CD4-positive, alpha-beta T cell (primary cell): ENCODE data around the gene MAP4K3. TPM values are rescaled to one million over a fixed set of nuclear protein-coding genes. Genes with fewer than 3 reads are reported as not detected.

Source experiments
- ATAC-seq: fragments of 200-7000 bp; cut with Tn5 transposase; one replicate; pipeline ENCODE4 v1.10.0; 2022; ENCODE audit warnings: mild to moderate bottlenecking; ENCODE audit not compliant: poor library complexity
- CTCF ChIA-PET: fragments of 350-600 bp; sonication (Branson Sonifier 250); formaldehyde crosslinking; loops from one replicate; lab custom pipeline; 2021; ENCODE audit warnings: antibody characterized with exemption, inconsistent platforms; lab: Charles Lee
- POLR2A ChIA-PET: fragments of 350-600 bp; sonication (Branson Sonifier 250); formaldehyde crosslinking; loops from one replicate; lab custom pipeline; 2021; ENCODE audit warnings: antibody characterized with exemption, inconsistent platforms; lab: Charles Lee
- DNase-seq, 14 experiments: peaks; one replicate each; pipeline ENCODE4 v3.0.0-alpha.2; 2013 to 2020; ENCODE audit warnings: mixed read lengths in 2 of 14
- H3K27ac ChIP-seq, 2 donors: one replicate each; pipeline versions ENCODE4 v1.5.1 to v1.7.0; 2013; ENCODE audit warnings: low read length in 2 of 2, low read depth in 1 of 2, mild to moderate bottlenecking in 1 of 2
- H3K27me3 ChIP-seq, 2 experiments: 1 replicate in 1 of 2; 2 replicates in 1 of 2; pipeline versions ENCODE4 v1.6.1 to v1.7.0; 2013; ENCODE audit warnings: low read length in 2 of 2, control low read depth in 1 of 2, mild to moderate bottlenecking in 1 of 2, moderate library complexity in 1 of 2; ENCODE audit not compliant: insufficient read depth in 2 of 2, control insufficient read depth in 1 of 2
- H3K36me3 ChIP-seq: one replicate; pipeline ENCODE4 v1.6.1; 2013; ENCODE audit warnings: low read length, control low read depth; ENCODE audit not compliant: insufficient read depth
- H3K4me1 ChIP-seq: one replicate; pipeline ENCODE4 v1.6.1; 2013; ENCODE audit warnings: low read length, control low read depth; ENCODE audit not compliant: insufficient read depth
- H3K4me3 ChIP-seq: one replicate; pipeline ENCODE4 v1.5.1; 2013; ENCODE audit warnings: mild to moderate bottlenecking, low read length, moderate library complexity
- H3K9me3 ChIP-seq, 2 experiments: 1 replicate in 1 of 2; 2 replicates in 1 of 2; pipeline versions ENCODE4 v1.6.1 to v1.7.0; 2013; ENCODE audit warnings: low read length in 2 of 2, mild to moderate bottlenecking in 2 of 2, control low read depth in 1 of 2, moderate library complexity in 1 of 2; ENCODE audit not compliant: control insufficient read depth in 1 of 2, insufficient read depth in 1 of 2
- H3K27ac Mint-ChIP-seq: one replicate; pipeline ENCODE4 v1.8.0; 2020; ENCODE audit warnings: mixed read lengths
- H3K27me3 Mint-ChIP-seq: one replicate; pipeline ENCODE4 v1.8.0; 2021; ENCODE audit warnings: mixed read lengths
- H3K36me3 Mint-ChIP-seq: one replicate; pipeline ENCODE4 v1.8.0; 2021; ENCODE audit warnings: low read depth, mixed read lengths
- H3K4me1 Mint-ChIP-seq: one replicate; pipeline ENCODE4 v1.8.0; 2021; ENCODE audit warnings: low read depth, mixed read lengths
- H3K4me3 Mint-ChIP-seq: one replicate; pipeline ENCODE4 v1.8.0; 2020; ENCODE audit warnings: mild to moderate bottlenecking, mixed read lengths
- H3K9me3 Mint-ChIP-seq: one replicate; pipeline ENCODE4 v1.8.0; 2020; ENCODE audit warnings: mixed read lengths
- CTCF ChIP-seq: fragments of 200-600 bp; IDR thresholded peaks from one replicate; pipeline ENCODE4 v1.8.0; 2022; ENCODE audit warnings: antibody characterized with exemption, mild to moderate bottlenecking
- intact Hi-C, 2 experiments: fragments of 100-400 bp; cut with DNase I in 1 of 2; cut with micrococcal nuclease in 1 of 2; formaldehyde crosslinking; loops; one replicate each; pipeline versions ENCODE4 v1.15.1 to v1.9.0; 2023 to 2025; cut with DNase I, micrococcal nuclease
- total RNA-seq, 174 experiments: library from RNA in 2 of 174; stranded (reverse) in 2 of 174; gene quantifications; one replicate each; pipeline ENCODE4 v1.2.3 and lab custom pipeline; 2021 to 2026

Gene MAP4K3
- total RNA-seq, 2 experiments from 2014 or later, result 18.4 to 22.5 TPM

- ATAC-seq (no peak), DNase-seq (no peak)
- CTCF ChIA-PET, result no interaction called here
- H3K36me3 ChIP-seq, result no peaks in the 10 kb centered on the region
- intact Hi-C loops, result no loop called here
- no peak overlapping the region for H3K4me3 ChIP-seq
- Mint-ChIP-seq H3K27ac (no peak overlapping the region), H3K36me3 (no peaks in the 10 kb centered on the region), H3K4me3 (no peak overlapping the region), H3K27me3 (no peaks in the 10 kb centered on the region), H3K4me1 (no peaks in the 10 kb centered on the region), H3K9me3 (no peaks in the 10 kb centered on the region)
- H3K4me1 ChIP-seq, result no peaks in the 10 kb centered on the region
- H3K9me3 ChIP-seq, result no peaks in the 10 kb centered on the region
- H3K27me3 ChIP-seq, result no peaks in the 10 kb centered on the region
- POLR2A ChIA-PET, result interaction anchor here (1.2 kb wide), 1 partner anchor 14 kb away, joined by 3 read pairs; no protein-coding TSS in a partner anchor
- TF ChIP-seq CTCF, result no peak
- no peak overlapping the region for H3K27ac ChIP-seq
Observed at GRCh38 chr2:39203382-39203781, 233.7 kb downstream of the MAP4K3 start.

- Mint-ChIP-seq H3K9me3 (peaks cover under 1% of the 10 kb centered on the region), H3K27ac (no peak overlapping the region), H3K36me3 (no peaks in the 10 kb centered on the region), H3K27me3 (no peaks in the 10 kb centered on the region), H3K4me1 (no peaks in the 10 kb centered on the region), H3K4me3 (no peak overlapping the region)
- no peak for ATAC-seq
- intact Hi-C loops, result no loop called here
- Histone ChIP-seq H3K36me3 (no peaks in the 10 kb centered on the region), H3K27me3 (no peaks in the 10 kb centered on the region), H3K9me3 (no peaks in the 10 kb centered on the region), H3K4me3 (no peak overlapping the region), H3K27ac (no peak overlapping the region), H3K4me1 (no peaks in the 10 kb centered on the region)
- POLR2A ChIA-PET, result interaction anchor here (0.6 to 1.2 kb wide), 4 partner anchors 10 to 673 kb away, joined by 3 to 5 read pairs (median 4); no protein-coding TSS in a partner anchor
- TF ChIP-seq CTCF, result no peak
- no peak for DNase-seq
- CTCF ChIA-PET, result no interaction called here
Observed at GRCh38 chr2:39202639-39203369, 234.3 kb downstream of the MAP4K3 start.

Other genes with a start within 250 kb of the MAP4K3 start
- gene CDKL4, start 193.3 kb downstream of the MAP4K3 start, total RNA-seq, result under 1 TPM in 1 of 2 experiments, not detected in 1; 0.75 TPM
- gene TMEM178A, start 228.6 kb upstream of the MAP4K3 start, total RNA-seq, result under 1 TPM; 0.22 to 0.53 TPM